WTC11 (cell line): Measurements from ENCODE around the gene SDCCAG8. TPM values are rescaled to one million over a fixed set of nuclear protein-coding genes. Genes with fewer than 3 reads are reported as not detected.

ENCODE experiments used
- ATAC-seq: fragments of 200-7000 bp; cut with Tn5 transposase; 2 replicates; pipeline ENCODE4 v1.10.0; 2021; ENCODE audit warnings: mild to moderate bottlenecking, moderate library complexity
- CTCF ChIA-PET: fragments of 300-600 bp; sonication (Branson Sonifier 250); formaldehyde crosslinking; loops from one replicate; lab custom pipeline; 2021; ENCODE audit warnings: antibody characterized with exemption; lab: Charles Lee
- POLR2A ChIA-PET: fragments of 350-600 bp; sonication (Branson Sonifier 250); formaldehyde crosslinking; loops from one replicate; lab custom pipeline; 2021; ENCODE audit warnings: antibody characterized with exemption; lab: Charles Lee
- DNase-seq: peaks from one replicate; pipeline ENCODE4 v3.0.0; 2021; ENCODE audit warnings: low spot score
- H3K27ac Mint-ChIP-seq: 2 replicates; pipeline ENCODE4 v1.8.0; 2021; ENCODE audit warnings: mixed read lengths
- H3K27me3 Mint-ChIP-seq: 2 replicates; pipeline ENCODE4 v1.8.0; 2021; ENCODE audit warnings: low read depth, mild to moderate bottlenecking, moderate library complexity, mixed read lengths
- H3K36me3 Mint-ChIP-seq: 2 replicates; pipeline ENCODE4 v1.8.0; 2021; ENCODE audit warnings: mixed read lengths
- H3K4me1 Mint-ChIP-seq: 2 replicates; pipeline ENCODE4 v1.8.0; 2022; ENCODE audit warnings: mixed read lengths
- H3K4me3 Mint-ChIP-seq: 2 replicates; pipeline ENCODE4 v1.8.0; 2021; ENCODE audit warnings: mild to moderate bottlenecking, moderate library complexity, mixed read lengths
- H3K9me3 Mint-ChIP-seq: 2 replicates; pipeline ENCODE4 v1.8.0; 2021; ENCODE audit warnings: mixed read lengths
- ATF3 ChIP-seq: sonication (generic); formaldehyde crosslinking; conservative IDR thresholded peaks from 2 replicates; pipeline ENCODE4 v1.8.1; 2022; ENCODE audit warnings: mild to moderate bottlenecking, missing genetic modification reagents
- ATF6 ChIP-seq: sonication (generic); formaldehyde crosslinking; IDR thresholded peaks from 2 replicates; pipeline ENCODE4 v1.8.1; 2023; ENCODE audit warnings: mild to moderate bottlenecking, missing genetic modification reagents
- CBFB ChIP-seq: sonication (generic); formaldehyde crosslinking; IDR thresholded peaks from 2 replicates; pipeline ENCODE4 v1.8.1; 2022; ENCODE audit warnings: mild to moderate bottlenecking, low read depth, missing genetic modification reagents
- E2F4 ChIP-seq: sonication (generic); formaldehyde crosslinking; IDR thresholded peaks from 2 replicates; pipeline ENCODE4 v1.8.1; 2022; ENCODE audit warnings: low read depth, mild to moderate bottlenecking, moderate library complexity, missing genetic modification reagents, borderline replicate concordance
- EMX1 ChIP-seq: fragments of 250-450 bp; sonication (Bioruptor Pico); IDR thresholded peaks from 2 replicates; pipeline ENCODE4 v1.8.0; 2021; ENCODE audit warnings: mild to moderate bottlenecking
- ETV6 ChIP-seq: sonication (generic); formaldehyde crosslinking; IDR thresholded peaks from 2 replicates; pipeline ENCODE4 v1.8.1; 2022; ENCODE audit warnings: mild to moderate bottlenecking, missing genetic modification reagents
- FOXJ3 ChIP-seq: sonication (generic); formaldehyde crosslinking; IDR thresholded peaks from 2 replicates; pipeline ENCODE4 v1.9.0; 2021; ENCODE audit warnings: missing genetic modification reagents, mild to moderate bottlenecking, borderline replicate concordance
- GTF2I ChIP-seq: fragments of 250-450 bp; sonication (Bioruptor Pico); conservative IDR thresholded peaks from 2 replicates; pipeline ENCODE4 v1.4.0; 2021; ENCODE audit warnings: mild to moderate bottlenecking
- JAZF1 ChIP-seq: fragments of 250-450 bp; sonication (Bioruptor Pico); IDR thresholded peaks from 2 replicates; pipeline ENCODE4 v1.9.0; 2021; ENCODE audit warnings: moderate library complexity, mild to moderate bottlenecking, inconsistent platforms
- MLX ChIP-seq: sonication (generic); formaldehyde crosslinking; IDR thresholded peaks from 2 replicates; pipeline ENCODE4 v1.8.1; 2023; ENCODE audit warnings: mild to moderate bottlenecking, missing genetic modification reagents, moderate library complexity
- MXD4 ChIP-seq: fragments of 250-450 bp; sonication (Bioruptor Pico); IDR thresholded peaks from 2 replicates; pipeline ENCODE4 v1.8.0; 2021; ENCODE audit warnings: mild to moderate bottlenecking, moderate library complexity, borderline replicate concordance
- MYBL2 ChIP-seq: sonication (generic); formaldehyde crosslinking; IDR thresholded peaks from 2 replicates; pipeline ENCODE4 v1.8.1; 2023; ENCODE audit warnings: mild to moderate bottlenecking, moderate library complexity, missing genetic modification reagents
- NFE2L1 ChIP-seq: sonication (generic); formaldehyde crosslinking; IDR thresholded peaks from 2 replicates; pipeline ENCODE4 v1.8.1; 2023; ENCODE audit warnings: missing genetic modification reagents
- SOX15 ChIP-seq: fragments of 250-450 bp; sonication (Bioruptor Pico); IDR thresholded peaks from 2 replicates; pipeline ENCODE4 v1.9.0; 2021; ENCODE audit warnings: mild to moderate bottlenecking
- TP53 ChIP-seq: sonication (generic); formaldehyde crosslinking; IDR thresholded peaks from 2 replicates; pipeline ENCODE4 v1.8.1; 2023; ENCODE audit warnings: mild to moderate bottlenecking, missing genetic modification reagents
- ZMAT4 ChIP-seq: fragments of 250-450 bp; sonication (Bioruptor Pico); IDR thresholded peaks from 2 replicates; pipeline ENCODE4 v1.9.0; 2021; ENCODE audit warnings: mild to moderate bottlenecking
- ZNF263 ChIP-seq: sonication (generic); formaldehyde crosslinking; IDR thresholded peaks from 2 replicates; pipeline ENCODE4 v1.8.1; 2022; ENCODE audit warnings: low read depth, mild to moderate bottlenecking, moderate library complexity, missing genetic modification reagents
- ZNF425 ChIP-seq: fragments of 250-450 bp; sonication (Bioruptor Pico); conservative IDR thresholded peaks from 2 replicates; pipeline ENCODE4 v1.9.0; 2021; ENCODE audit warnings: mild to moderate bottlenecking
- ZNF532 ChIP-seq: fragments of 250-450 bp; sonication (Bioruptor Pico); IDR thresholded peaks from 2 replicates; pipeline ENCODE4 v1.9.0; 2021; ENCODE audit warnings: mild to moderate bottlenecking, borderline replicate concordance
- ZSCAN18 ChIP-seq: fragments of 250-450 bp; sonication (Bioruptor Pico); IDR thresholded peaks from 2 replicates; pipeline ENCODE4 v2.1.2; 2022; ENCODE audit warnings: mild to moderate bottlenecking, moderate library complexity
- total RNA-seq: library from RNA; stranded (reverse); gene quantifications from 3 replicates; pipeline ENCODE4 v1.2.3, GENCODE V29; 2021

Gene SDCCAG8
- total RNA-seq, 1 experiment from 2014 or later, result 44.3 TPM

GRCh38 chr1:243354511-243355153 is 98.8 kb downstream of the SDCCAG8 start:
- ChIA-PET POLR2A (no interaction called here), CTCF (interaction anchor here (1.0 kb wide), 1 partner anchor 55 kb away, joined by 4 read pairs; no protein-coding TSS in a partner anchor)
- no peak for ATAC-seq
- Mint-ChIP-seq H3K4me3 (no peak overlapping the region), H3K9me3 (peaks cover 12% of the 10 kb centered on the region; the same call in 1 of the 2 replicates), H3K27ac (no peak overlapping the region), H3K36me3 (0 out of 2 replicates have a peak, but pooled peaks cover 5% of the 10 kb centered on the region), H3K4me1 (no peaks in the 10 kb centered on the region), H3K27me3 (no peaks in the 10 kb centered on the region)
- TF ChIP-seq EMX1 (CRISPR knock-in tag), result no peak
- TF ChIP-seq MYBL2, result no peak
- TF ChIP-seq MXD4 (CRISPR knock-in tag), result no peak
- no peak for TF ChIP-seq ZSCAN18
- TF ChIP-seq CBFB, result no peak
- TF ChIP-seq MLX (CRISPR knock-in tag), result no peak
- TF ChIP-seq ETV6 (CRISPR knock-in tag), result no peak
- no peak for TF ChIP-seq SOX15
- TF ChIP-seq JAZF1 (CRISPR knock-in tag), result no peak
- TF ChIP-seq NFE2L1 (CRISPR knock-in tag), result no peak
- no peak for TF ChIP-seq TP53
- TF ChIP-seq ZNF263 (CRISPR knock-in tag), result no peak
- no peak for TF ChIP-seq ATF6 (CRISPR knock-in tag)
- no peak for TF ChIP-seq ZMAT4
- DNase-seq, result no peak

- Mint-ChIP-seq H3K27me3 (no peaks in the 10 kb centered on the region), H3K27ac (no peak overlapping the region), H3K4me1 (no peaks in the 10 kb centered on the region), H3K4me3 (no peak overlapping the region), H3K9me3 (no peaks in the 10 kb centered on the region), H3K36me3 (no peaks in the 10 kb centered on the region)
- DNase-seq, result no peak
- CTCF ChIA-PET, result interaction anchor here (0.6 kb wide), 1 partner anchor 50 kb away, joined by 3 read pairs; no protein-coding TSS in a partner anchor
- no peak for ATAC-seq
- POLR2A ChIA-PET, result no interaction called here
- TF ChIP-seq ZSCAN18, result no peak
- no peak for TF ChIP-seq ZNF425
- TF ChIP-seq MXD4 (CRISPR knock-in tag), result no peak
- no peak for TF ChIP-seq NFE2L1 (CRISPR knock-in tag)
- TF ChIP-seq ATF3 (CRISPR knock-in tag), result no peak
- no peak for TF ChIP-seq GTF2I (CRISPR knock-in tag)
- no peak for TF ChIP-seq E2F4
- TF ChIP-seq ZNF532 (CRISPR knock-in tag), result no peak
- no peak for TF ChIP-seq FOXJ3 (CRISPR knock-in tag)
Measured at GRCh38 chr1:243363832-243364231, 108.0 kb downstream of the SDCCAG8 start.
